ENCODE results near the gene MLH3. TPM values are rescaled to one million over a fixed set of nuclear protein-coding genes. Genes with fewer than 3 reads are reported as not detected.
A peak's percentile ranks its signal among the peaks of the same experiment; 100 is the strongest.

MLH3 gene
- total and polyA plus RNA-seq, 2 donors (not counting 1 experiment from before 2014, with no cell fraction given) = 12.2 to 53.8 TPM

- no peak overlapping the region for H3K4me3 ChIP-seq (replicated peaks in 1 of 4; ENCODE audit: control extremely low read depth in 1 of 4, insufficient read depth in 1 of 4, low read depth in 3 of 4, low read length in 4 of 4)
- no peak for TF ChIP-seq EZH2 (IDR thresholded peaks at IDR 0.05; ENCODE audit: low read length, missing control alignments)
- TF ChIP-seq CTCF (conservative IDR thresholded peaks at IDR 0.05 in 1 of 2, IDR thresholded peaks at IDR 0.05 in 1 of 2; ENCODE audit: low read depth in 1 of 2, low read length in 2 of 2) = no peak
- no peak overlapping the region for H3K4me2 ChIP-seq (ENCODE audit: extremely low read depth, insufficient read depth, low read length)
- no peaks in the 10 kb centered on the region for H3K27me3 ChIP-seq (ENCODE audit: control insufficient read depth, insufficient read depth, low read length)
- no peaks in the 10 kb centered on the region for H4K20me1 ChIP-seq (ENCODE audit: control insufficient read depth, extremely low read depth, insufficient read depth, low read length)
- peak in 1 of 2 donors; percentile 20 for DNase-seq (ENCODE audit: low read depth in 2 of 2)
- no peak overlapping the region for H2AFZ ChIP-seq (ENCODE audit: low read length)
- no peaks in the 10 kb centered on the region for H3K79me2 ChIP-seq (ENCODE audit: control insufficient read depth, insufficient read depth, low read length)
- no peaks in the 10 kb centered on the region for H3K36me3 ChIP-seq (ENCODE audit: control insufficient read depth, insufficient read depth, low read length)
- no peak overlapping the region for H3K9ac ChIP-seq (ENCODE audit: insufficient read depth, low read length)
- H3K27ac ChIP-seq (ENCODE audit: insufficient read depth, low read length) = no peak overlapping the region
- no peaks in the 10 kb centered on the region for H3K4me1 ChIP-seq (ENCODE audit: control insufficient read depth, extremely low read depth, insufficient read depth, low read length)
- H3K9me3 ChIP-seq (ENCODE audit: control insufficient read depth, insufficient read depth, low read depth, low read length) = no peaks in the 10 kb centered on the region
These were observed 70.9 kb downstream of the MLH3 start for GRCh38 chr14:74980398-74980730.

- Histone ChIP-seq H3K79me2 (ENCODE audit: control insufficient read depth, insufficient read depth, low read length) (no peaks in the 10 kb centered on the region), H3K4me2 (ENCODE audit: extremely low read depth, insufficient read depth, low read length) (no peak overlapping the region), H2AFZ (ENCODE audit: low read length) (no peak overlapping the region), H3K9ac (ENCODE audit: insufficient read depth, low read length) (no peak overlapping the region), H4K20me1 (ENCODE audit: control insufficient read depth, extremely low read depth, insufficient read depth, low read length) (no peaks in the 10 kb centered on the region), H3K9me3 (ENCODE audit: control insufficient read depth, insufficient read depth, low read depth, low read length) (no peaks in the 10 kb centered on the region), H3K27me3 (ENCODE audit: control insufficient read depth, insufficient read depth, low read length) (no peaks in the 10 kb centered on the region), H3K36me3 (ENCODE audit: control insufficient read depth, insufficient read depth, low read length) (no peaks in the 10 kb centered on the region), H3K27ac (ENCODE audit: insufficient read depth, low read length) (no peak overlapping the region), H3K4me3 (replicated peaks in 1 of 4; ENCODE audit: control extremely low read depth in 1 of 4, insufficient read depth in 1 of 4, low read depth in 3 of 4, low read length in 4 of 4) (no peak overlapping the region), H3K4me1 (ENCODE audit: control insufficient read depth, extremely low read depth, insufficient read depth, low read length) (no peaks in the 10 kb centered on the region)
- peak; percentile 21 to 38 for DNase-seq (ENCODE audit: low read depth in 2 of 2)
- TF ChIP-seq EZH2 (IDR thresholded peaks at IDR 0.05; ENCODE audit: low read length, missing control alignments) (no peak), CTCF (conservative IDR thresholded peaks at IDR 0.05 in 1 of 2, IDR thresholded peaks at IDR 0.05 in 1 of 2; ENCODE audit: low read depth in 1 of 2, low read length in 2 of 2) (peak; percentile 9)
These were observed 71.5 kb downstream of the MLH3 start for GRCh38 chr14:74979442-74980397.

- Histone ChIP-seq H3K9me3 (ENCODE audit: control insufficient read depth, insufficient read depth, low read depth, low read length) (no peaks in the 10 kb centered on the region), H3K4me2 (ENCODE audit: extremely low read depth, insufficient read depth, low read length) (no peak overlapping the region), H3K4me3 (replicated peaks in 1 of 4; ENCODE audit: control extremely low read depth in 1 of 4, insufficient read depth in 1 of 4, low read depth in 3 of 4, low read length in 4 of 4) (no peak overlapping the region), H3K4me1 (ENCODE audit: control insufficient read depth, extremely low read depth, insufficient read depth, low read length) (no peaks in the 10 kb centered on the region), H3K36me3 (ENCODE audit: control insufficient read depth, insufficient read depth, low read length) (no peaks in the 10 kb centered on the region), H3K27ac (ENCODE audit: insufficient read depth, low read length) (no peak overlapping the region), H3K79me2 (ENCODE audit: control insufficient read depth, insufficient read depth, low read length) (no peaks in the 10 kb centered on the region), H3K27me3 (ENCODE audit: control insufficient read depth, insufficient read depth, low read length) (no peaks in the 10 kb centered on the region), H2AFZ (ENCODE audit: low read length) (no peak overlapping the region), H4K20me1 (ENCODE audit: control insufficient read depth, extremely low read depth, insufficient read depth, low read length) (no peaks in the 10 kb centered on the region), H3K9ac (ENCODE audit: insufficient read depth, low read length) (no peak overlapping the region)
- no peak for DNase-seq (ENCODE audit: low read depth in 2 of 2)
- TF ChIP-seq EZH2 (IDR thresholded peaks at IDR 0.05; ENCODE audit: low read length, missing control alignments) (no peak), CTCF (conservative IDR thresholded peaks at IDR 0.05 in 1 of 2, IDR thresholded peaks at IDR 0.05 in 1 of 2; ENCODE audit: low read depth in 1 of 2, low read length in 2 of 2) (no peak)
These were observed 72.2 kb downstream of the MLH3 start for GRCh38 chr14:74979029-74979428.

All from fibroblast of lung (primary cell).